SU-DHL-6 (cell line): ENCODE data around the gene LTBP1.

Experiments
- H2AFZ ChIP-seq: fragments of 200-600 bp; sonication (generic); 2 replicates; pipeline ENCODE4 v1.6.1; 2014; ENCODE audit warnings: low read depth, mild to moderate bottlenecking, moderate library complexity, mixed read lengths, antibody characterized with exemption, low read length; ENCODE audit not compliant: severe bottlenecking
- H3F3A ChIP-seq: fragments of 200-600 bp; shearing (Covaris generic); 2 replicates; pipeline ENCODE4 v1.6.0; 2016; ENCODE audit warnings: antibody characterized with exemption, mild to moderate bottlenecking; ENCODE audit not compliant: insufficient read depth
- H3K27ac ChIP-seq: fragments of 200-600 bp; sonication (generic); 2 replicates; pipeline ENCODE4 v1.5.1; 2016; ENCODE audit warnings: low read depth, mild to moderate bottlenecking, low read length, moderate library complexity, mixed read lengths
- H3K27me3 ChIP-seq: fragments of 200-600 bp; sonication (generic), shearing (Covaris generic); 2 replicates; pipeline ENCODE4 v1.6.0; 2014; ENCODE audit warnings: mild to moderate bottlenecking, low read length
- H3K36me3 ChIP-seq: fragments of 200-600 bp; sonication (generic); 2 replicates; pipeline ENCODE4 v1.6.1; 2014; ENCODE audit warnings: mild to moderate bottlenecking, low read length, mixed read lengths
- H3K4me2 ChIP-seq: fragments of 300-600, 200-600 bp; shearing (Covaris generic), sonication (generic); 2 replicates; pipeline ENCODE4 v1.6.0; 2014; ENCODE audit warnings: low read length, low read depth, mild to moderate bottlenecking; ENCODE audit not compliant: poor library complexity, severe bottlenecking
- H3K4me3 ChIP-seq: fragments of 200-600 bp; sonication (generic); 2 replicates; pipeline ENCODE4 v1.5.1; 2014; ENCODE audit warnings: antibody characterized with exemption, low read length, mild to moderate bottlenecking, mixed read lengths; ENCODE audit not compliant: insufficient read depth, poor library complexity, severe bottlenecking
- H3K79me2 ChIP-seq: fragments of 200-600 bp; sonication (generic); 2 replicates; pipeline ENCODE4 v1.6.1; 2014; ENCODE audit warnings: mild to moderate bottlenecking, low read length, moderate library complexity; ENCODE audit not compliant: insufficient read depth
- H3K9ac ChIP-seq: fragments of 200-600 bp; sonication (generic); 2 replicates; pipeline ENCODE4 v1.7.0; 2014; ENCODE audit warnings: mild to moderate bottlenecking, low read length
- H3K9me2 ChIP-seq: fragments of 200-600 bp; sonication (generic); replicated peaks from 2 replicates; pipeline ENCODE4 v1.6.1; 2014; ENCODE audit warnings: low read length; ENCODE audit not compliant: insufficient read depth
- H3K9me3 ChIP-seq: fragments of 200-600 bp; sonication (generic); 2 replicates; pipeline ENCODE4 v1.6.1; 2014; ENCODE audit warnings: low read length, mixed read lengths; ENCODE audit not compliant: insufficient read depth
- H4K20me1 ChIP-seq: fragments of 200-600 bp; sonication (generic); 2 replicates; pipeline ENCODE4 v1.6.1; 2014; ENCODE audit warnings: low read depth, mild to moderate bottlenecking, antibody characterized with exemption, low read length, moderate library complexity, mixed read lengths
- CTCF ChIP-seq: fragments of 200-600 bp; sonication (generic); IDR thresholded peaks from one replicate; pipeline ENCODE4 v1.5.1; 2017; ENCODE audit warnings: antibody characterized with exemption, mild to moderate bottlenecking, low read length, moderate library complexity; ENCODE audit not compliant: insufficient read depth, poor library complexity, severe bottlenecking
- EZH2phosphoT487 ChIP-seq: fragments of 200-600 bp; sonication (generic), shearing (Covaris generic); conservative IDR thresholded peaks from 2 replicates; pipeline ENCODE4 v1.6.1; 2018; ENCODE audit warnings: mild to moderate bottlenecking, antibody characterized with exemption, low read length, moderate library complexity, mixed read lengths

Gene LTBP1

GRCh38 chr2:33008716-33009115 is 62.0 kb downstream of the LTBP1 start:
- Histone ChIP-seq H3K9ac (no peak overlapping the region), H3K9me2 (no peaks in the 10 kb centered on the region), H2AFZ (no peak overlapping the region), H3K27me3 (no peaks in the 10 kb centered on the region), H3K9me3 (no peaks in the 10 kb centered on the region), H3K36me3 (peaks cover 5% of the 10 kb centered on the region; the same call in 1 of the 2 replicates), H3K79me2 (peaks cover 94% of the 10 kb centered on the region), H3F3A (0 out of 2 replicates have a peak, but pooled peaks cover 5% of the 10 kb centered on the region), H3K4me3 (no peak overlapping the region), H4K20me1 (peaks cover 9% of the 10 kb centered on the region; the same call in 1 of the 2 replicates), H3K4me2 (no peak overlapping the region), H3K27ac (no peak overlapping the region)
- TF ChIP-seq CTCF (no peak), EZH2phosphoT487 (no peak)

GRCh38 chr2:33009249-33009648 is 62.5 kb downstream of the LTBP1 start:
- no peak overlapping the region for H3K4me2 ChIP-seq

GRCh38 chr2:33011373-33011772 is 64.6 kb downstream of the LTBP1 start:
- H3K27me3 ChIP-seq: no peaks in the 10 kb centered on the region
- H3F3A ChIP-seq: 0 out of 2 replicates have a peak, but pooled peaks cover 5% of the 10 kb centered on the region
- H3K36me3 ChIP-seq: peaks cover 5% of the 10 kb centered on the region; the same call in 1 of the 2 replicates
- no peak overlapping the region for H3K4me2 ChIP-seq
- H3K9ac ChIP-seq: no peak overlapping the region
- peaks cover 96% of the 10 kb centered on the region for H3K79me2 ChIP-seq
- no peaks in the 10 kb centered on the region for H3K9me2 ChIP-seq
- TF ChIP-seq EZH2phosphoT487 (no peak), CTCF (no peak)
- H3K27ac ChIP-seq: no peak overlapping the region
- H3K9me3 ChIP-seq: no peaks in the 10 kb centered on the region
- H3K4me3 ChIP-seq: no peak overlapping the region
- peaks cover 9% of the 10 kb centered on the region; the same call in 1 of the 2 replicates for H4K20me1 ChIP-seq
- H2AFZ ChIP-seq: no peak overlapping the region

More at GRCh38 chr2:33009249-33009648, 62.5 kb downstream of the LTBP1 start:
- Histone ChIP-seq H3K9ac (no peak overlapping the region), H3K79me2 (peaks cover 94% of the 10 kb centered on the region), H3K27me3 (no peaks in the 10 kb centered on the region), H3K9me3 (no peaks in the 10 kb centered on the region), H3K27ac (no peak overlapping the region), H4K20me1 (peaks cover 9% of the 10 kb centered on the region; the same call in 1 of the 2 replicates), H3K4me3 (no peak overlapping the region), H3K9me2 (no peaks in the 10 kb centered on the region), H3F3A (0 out of 2 replicates have a peak, but pooled peaks cover 5% of the 10 kb centered on the region), H3K36me3 (peaks cover 5% of the 10 kb centered on the region; the same call in 1 of the 2 replicates), H2AFZ (no peak overlapping the region)
- no peak for TF ChIP-seq CTCF
- no peak for TF ChIP-seq EZH2phosphoT487
